Omental fat pad (tissue), 4 donors: Measurements from ENCODE around the gene MTCL1. TPM values are rescaled to one million over a fixed set of nuclear protein-coding genes. Genes with fewer than 3 reads are reported as not detected.

Experiments
- ATAC-seq: fragments of 150-250 bp; one replicate; pipeline ENCODE4 v1.9.1; 2016; ENCODE audit warnings: mild to moderate bottlenecking, moderate library complexity; ENCODE audit not compliant: low FRiP score
- DNase-seq: peaks from one replicate; pipeline ENCODE4 v3.0.0-alpha.2; 2019; ENCODE audit warnings: low spot score
- CTCF ChIP-seq, 3 donors: fragments of 450-650 bp; IDR thresholded peaks; one replicate each; pipeline ENCODE4 v1.5.1; 2016 to 2017; ENCODE audit warnings: antibody characterized with exemption in 3 of 3, mild to moderate bottlenecking in 3 of 3, moderate library complexity in 2 of 3
- total RNA-seq, 4 donors: library from RNA; depleted of rRNA; stranded (reverse); fragments of >200 nt; gene quantifications; one replicate each; pipeline ENCODE4 v1.1.0, GENCODE V29; 2016

Gene MTCL1
- total RNA-seq, 4 donors from 2014 or later = 1.6 to 3.5 (median 2.0) TPM

GRCh38 chr18:8787371-8787670 is 82.0 kb downstream of the MTCL1 start:
- no peak for DNase-seq
- no peak for ATAC-seq
- TF ChIP-seq CTCF (IDR thresholded peaks at IDR 0.05) = no peak

- ATAC-seq (no peak), DNase-seq (no peak)
- no peak for TF ChIP-seq CTCF (IDR thresholded peaks at IDR 0.05)
Measured at GRCh38 chr18:8787794-8788193, 82.4 kb downstream of the MTCL1 start.

GRCh38 chr18:8788503-8789429 is 83.4 kb downstream of the MTCL1 start:
- DNase-seq (no peak), ATAC-seq (no peak)
- no peak for TF ChIP-seq CTCF (IDR thresholded peaks at IDR 0.05)

- ATAC-seq = no peak
- TF ChIP-seq CTCF (IDR thresholded peaks at IDR 0.05) = no peak
- no peak for DNase-seq
Measured at GRCh38 chr18:8791171-8791651, 85.9 kb downstream of the MTCL1 start.

- no peak for TF ChIP-seq CTCF (IDR thresholded peaks at IDR 0.05)
- no peak for DNase-seq
- no peak for ATAC-seq
Measured at GRCh38 chr18:8792688-8793316, 87.4 kb downstream of the MTCL1 start.

- DNase-seq = no peak
- no peak for TF ChIP-seq CTCF (IDR thresholded peaks at IDR 0.05)
- ATAC-seq = no peak
Measured at GRCh38 chr18:8793445-8794155, 88.2 kb downstream of the MTCL1 start.
